Measurements from ENCODE around the gene BRIP1. TPM values are rescaled to one million over a fixed set of nuclear protein-coding genes. Genes with fewer than 3 reads are reported as not detected.
A peak's percentile ranks its signal among the peaks of the same experiment; 100 is the strongest.

Gene BRIP1
- total and polyA plus RNA-seq, 10 of the 15 experiments (the other 5 are each of a cell fraction or from before 2014, with no cell fraction given) = 4.0 to 24.2 (median 12.8) TPM

GRCh38 chr17:61743766-61744165, 119.6 kb downstream of the BRIP1 start:
- ChIA-PET CTCF (interaction anchor here (0.7 to 1.1 kb wide), 3 partner anchors 14 to 1282 kb away, joined by 3 to 4 read pairs (median 3); no protein-coding TSS in a partner anchor), POLR2A (no interaction called here), SMC1A (ENCODE audit: uncharacterized antibody, unreplicated experiment) (no interaction called here), RAD21 (ENCODE audit: unreplicated experiment) (no interaction called here)
- 92% methylated on average over 6 of the region's 6 CpGs for WGBS (ENCODE audit: insufficient coverage, insufficient replicate concordance, low lambda C conversion rate, missing lambda C conversion rate)
- no peaks in the 10 kb centered on the region for H3K27me3 ChIP-seq (replicated peaks in 1 of 2; ENCODE audit: control insufficient read depth in 2 of 2, insufficient read depth in 2 of 2, low read length in 1 of 2)
- peaks cover 9% of the 10 kb centered on the region for H3K9me3 ChIP-seq (replicated peaks; ENCODE audit: control insufficient read depth, insufficient read depth, low read length)
- no peaks in the 10 kb centered on the region for H3K79me2 ChIP-seq (ENCODE audit: control insufficient read depth, insufficient read depth, low read length)
- H3K4me1 ChIP-seq (ENCODE audit: control insufficient read depth, insufficient read depth, low read length) = no peaks in the 10 kb centered on the region
- in situ Hi-C loops (cut with MboI) (no loop called here), intact Hi-C loops (cut with micrococcal nuclease; ENCODE audit: unreplicated experiment) (no loop called here)
- no peaks in the 10 kb centered on the region for H4K20me1 ChIP-seq (ENCODE audit: control insufficient read depth, insufficient read depth)
- DNase-seq (ENCODE audit: low read depth, low spot score) (no peak), FAIRE-seq (no peak), ATAC-seq (no peak)
- H3K4me2 ChIP-seq (ENCODE audit: control insufficient read depth, insufficient read depth) = no peak overlapping the region
- TF ChIP-seq SMAD1 (IDR thresholded peaks at IDR 0.05; ENCODE audit: low read depth, partially characterized antibody) = no peak
- TF ChIP-seq, protein P1, sequence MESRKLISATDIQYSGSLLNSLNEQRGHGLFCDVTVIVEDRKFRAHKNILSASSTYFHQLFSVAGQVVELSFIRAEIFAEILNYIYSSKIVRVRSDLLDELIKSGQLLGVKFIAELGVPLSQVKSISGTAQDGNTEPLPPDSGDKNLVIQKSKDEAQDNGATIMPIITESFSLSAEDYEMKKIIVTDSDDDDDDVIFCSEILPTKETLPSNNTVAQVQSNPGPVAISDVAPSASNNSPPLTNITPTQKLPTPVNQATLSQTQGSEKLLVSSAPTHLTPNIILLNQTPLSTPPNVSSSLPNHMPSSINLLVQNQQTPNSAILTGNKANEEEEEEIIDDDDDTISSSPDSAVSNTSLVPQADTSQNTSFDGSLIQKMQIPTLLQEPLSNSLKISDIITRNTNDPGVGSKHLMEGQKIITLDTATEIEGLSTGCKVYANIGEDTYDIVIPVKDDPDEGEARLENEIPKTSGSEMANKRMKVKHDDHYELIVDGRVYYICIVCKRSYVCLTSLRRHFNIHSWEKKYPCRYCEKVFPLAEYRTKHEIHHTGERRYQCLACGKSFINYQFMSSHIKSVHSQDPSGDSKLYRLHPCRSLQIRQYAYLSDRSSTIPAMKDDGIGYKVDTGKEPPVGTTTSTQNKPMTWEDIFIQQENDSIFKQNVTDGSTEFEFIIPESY (IDR thresholded peaks at IDR 0.05) = peak; percentile 37; the same call in 1 of the 2 replicates
- TF ChIP-seq NFXL1 (IDR thresholded peaks at IDR 0.05; ENCODE audit: borderline replicate concordance) = peak; percentile 58; the same call in 1 of the 2 replicates
- BruUV-seq (replicated peaks) = no TSS peak
- H3K27ac ChIP-seq (ENCODE audit: control insufficient read depth, insufficient read depth) = no peak overlapping the region
- no peak overlapping the region for H3K4me3 ChIP-seq
- H3K36me3 ChIP-seq (ENCODE audit: control insufficient read depth in 2 of 2, insufficient read depth in 2 of 2, low read length in 1 of 2) = no peaks in the 10 kb centered on the region
- no peak overlapping the region for H3K9ac ChIP-seq (ENCODE audit: control insufficient read depth, insufficient read depth, low read length)
- H2AFZ ChIP-seq (ENCODE audit: control insufficient read depth, low read depth, low read length) = no peak overlapping the region

GRCh38 chr17:61739002-61739401, 124.3 kb downstream of the BRIP1 start:
- H3K4me2 ChIP-seq (ENCODE audit: control insufficient read depth, insufficient read depth) = no peak overlapping the region
- no peaks in the 10 kb centered on the region for H3K79me2 ChIP-seq (ENCODE audit: control insufficient read depth, insufficient read depth, low read length)
- H3K36me3 ChIP-seq (ENCODE audit: control insufficient read depth in 2 of 2, insufficient read depth in 2 of 2, low read length in 1 of 2) = no peaks in the 10 kb centered on the region; a peak in 1 of 4 replicates
- in situ Hi-C loops (cut with MboI) (no loop called here), intact Hi-C loops (cut with micrococcal nuclease; ENCODE audit: unreplicated experiment) (no loop called here)
- no peak for TF ChIP-seq HDAC6 (IDR thresholded peaks at IDR 0.05; ENCODE audit: unreplicated experiment)
- peak in 1 of 2 experiments; percentile 96; a peak in 2 of 4 replicates for TF ChIP-seq ETV6 (conservative IDR thresholded peaks at IDR 0.05 in 1 of 2, IDR thresholded peaks at IDR 0.05 in 1 of 2; ENCODE audit: borderline replicate concordance in 1 of 2, low read depth in 1 of 2)
- H4K20me1 ChIP-seq (ENCODE audit: control insufficient read depth, insufficient read depth) = no peaks in the 10 kb centered on the region
- ChIA-PET RAD21 (ENCODE audit: unreplicated experiment) (no interaction called here), SMC1A (ENCODE audit: uncharacterized antibody, unreplicated experiment) (no interaction called here), POLR2A (no interaction called here), CTCF (interaction anchor here (0.6 to 0.8 kb wide), 2 partner anchors 18 to 108 kb away, joined by 3 read pairs; no protein-coding TSS in a partner anchor)
- FAIRE-seq = no peak
- BruUV-seq (replicated peaks) = no TSS peak
- H3K4me3 ChIP-seq = no peak overlapping the region
- H3K4me1 ChIP-seq (ENCODE audit: control insufficient read depth, insufficient read depth, low read length) = no peaks in the 10 kb centered on the region
- no peak overlapping the region for H2AFZ ChIP-seq (ENCODE audit: control insufficient read depth, low read depth, low read length)
- H3K27ac ChIP-seq (ENCODE audit: control insufficient read depth, insufficient read depth) = no peak overlapping the region
- DNase-seq (ENCODE audit: low read depth, low spot score) = no peak
- no peak overlapping the region for H3K9ac ChIP-seq (ENCODE audit: control insufficient read depth, insufficient read depth, low read length)
- no peaks in the 10 kb centered on the region for H3K27me3 ChIP-seq (replicated peaks in 1 of 2; ENCODE audit: control insufficient read depth in 2 of 2, insufficient read depth in 2 of 2, low read length in 1 of 2)
- no peak for ATAC-seq
- H3K9me3 ChIP-seq (replicated peaks; ENCODE audit: control insufficient read depth, insufficient read depth, low read length) = peaks cover 4% of the 10 kb centered on the region
